CD4-positive, alpha-beta T cell treated with Interleukin-15 for 4 hours (primary cell): ENCODE results near the gene DHRS12.
A peak's percentile ranks its signal among the peaks of the same experiment; 100 is the strongest.

ENCODE experiments used
- DNase-seq: peaks from one replicate; pipeline ENCODE4 v3.0.0-alpha.2; 2020; ENCODE audit warnings: low spot score

The DHRS12 gene

GRCh38 chr13:51781246-51782022 is 22.5 kb downstream of the DHRS12 start:
- DNase-seq, result no peak

- DNase-seq, result no peak
These were observed 23.9 kb downstream of the DHRS12 start for GRCh38 chr13:51780099-51780498.

GRCh38 chr13:51778392-51778791 is 25.6 kb downstream of the DHRS12 start:
- no peak for DNase-seq

GRCh38 chr13:51777921-51778320 is 26.0 kb downstream of the DHRS12 start:
- DNase-seq, result no peak

GRCh38 chr13:51776179-51776578 is 27.8 kb downstream of the DHRS12 start:
- no peak for DNase-seq

GRCh38 chr13:51773515-51773914 is 30.4 kb downstream of the DHRS12 start:
- no peak for DNase-seq

GRCh38 chr13:51772781-51773180 is 31.2 kb downstream of the DHRS12 start:
- DNase-seq, result no peak

- DNase-seq, result no peak
These were observed 31.9 kb downstream of the DHRS12 start for GRCh38 chr13:51772105-51772455.

- no peak for DNase-seq
These were observed 32.4 kb downstream of the DHRS12 start for GRCh38 chr13:51771418-51772104.

- DNase-seq, result no peak
These were observed 33.1 kb downstream of the DHRS12 start for GRCh38 chr13:51770681-51771417.

- no peak for DNase-seq
These were observed 33.8 kb downstream of the DHRS12 start for GRCh38 chr13:51770160-51770559.

GRCh38 chr13:51769455-51770127 is 34.4 kb downstream of the DHRS12 start:
- DNase-seq, result no peak

- DNase-seq, result no peak
These were observed 35.0 kb downstream of the DHRS12 start for GRCh38 chr13:51768976-51769375.

- DNase-seq, result no peak
These were observed 35.5 kb downstream of the DHRS12 start for GRCh38 chr13:51768378-51768921.

- DNase-seq, result no peak
These were observed 36.9 kb downstream of the DHRS12 start for GRCh38 chr13:51767100-51767499.

- DNase-seq, result no peak
These were observed 38.8 kb downstream of the DHRS12 start for GRCh38 chr13:51765142-51765515.

GRCh38 chr13:51764184-51765141 is 39.5 kb downstream of the DHRS12 start:
- peak; percentile 65 for DNase-seq

- DNase-seq, result no peak
These were observed 40.5 kb downstream of the DHRS12 start for GRCh38 chr13:51763486-51763885.

GRCh38 chr13:51761643-51762350 is 42.2 kb downstream of the DHRS12 start:
- no peak for DNase-seq

GRCh38 chr13:51760592-51760991 is 43.4 kb downstream of the DHRS12 start:
- no peak for DNase-seq
